Measurements from ENCODE around the gene PPFIA2. TPM values are rescaled to one million over a fixed set of nuclear protein-coding genes. Genes with fewer than 3 reads are reported as not detected.

PPFIA2 gene
- total RNA-seq, 1 donor from 2014 or later = 5.7 TPM

DNA sequence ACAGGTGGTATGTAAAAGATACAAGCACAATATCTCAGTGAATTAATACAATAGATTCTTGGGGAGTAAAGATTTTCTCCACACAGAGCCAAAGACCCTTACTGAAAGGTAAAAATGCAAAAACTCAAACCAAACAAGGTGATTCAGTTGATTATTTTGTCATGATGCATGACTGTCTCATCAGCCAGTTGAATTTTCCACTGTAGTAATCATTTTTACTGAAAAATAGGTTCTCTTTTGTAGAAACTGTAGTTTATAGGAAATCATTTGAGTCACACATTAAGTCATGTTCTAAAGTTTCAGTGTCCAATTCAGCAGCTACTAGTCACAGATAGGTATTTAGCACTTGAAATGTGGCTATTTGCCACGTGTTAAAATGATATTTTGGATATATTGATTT lies 53.6 kb downstream of the PPFIA2 start:
- no peaks in the 10 kb centered on the region for H3K4me1 Mint-ChIP-seq (ENCODE audit: unreplicated experiment)
- no peak overlapping the region for H3K27ac Mint-ChIP-seq
- no peaks in the 10 kb centered on the region for H3K9me3 Mint-ChIP-seq
- TF ChIP-seq, protein P1, sequence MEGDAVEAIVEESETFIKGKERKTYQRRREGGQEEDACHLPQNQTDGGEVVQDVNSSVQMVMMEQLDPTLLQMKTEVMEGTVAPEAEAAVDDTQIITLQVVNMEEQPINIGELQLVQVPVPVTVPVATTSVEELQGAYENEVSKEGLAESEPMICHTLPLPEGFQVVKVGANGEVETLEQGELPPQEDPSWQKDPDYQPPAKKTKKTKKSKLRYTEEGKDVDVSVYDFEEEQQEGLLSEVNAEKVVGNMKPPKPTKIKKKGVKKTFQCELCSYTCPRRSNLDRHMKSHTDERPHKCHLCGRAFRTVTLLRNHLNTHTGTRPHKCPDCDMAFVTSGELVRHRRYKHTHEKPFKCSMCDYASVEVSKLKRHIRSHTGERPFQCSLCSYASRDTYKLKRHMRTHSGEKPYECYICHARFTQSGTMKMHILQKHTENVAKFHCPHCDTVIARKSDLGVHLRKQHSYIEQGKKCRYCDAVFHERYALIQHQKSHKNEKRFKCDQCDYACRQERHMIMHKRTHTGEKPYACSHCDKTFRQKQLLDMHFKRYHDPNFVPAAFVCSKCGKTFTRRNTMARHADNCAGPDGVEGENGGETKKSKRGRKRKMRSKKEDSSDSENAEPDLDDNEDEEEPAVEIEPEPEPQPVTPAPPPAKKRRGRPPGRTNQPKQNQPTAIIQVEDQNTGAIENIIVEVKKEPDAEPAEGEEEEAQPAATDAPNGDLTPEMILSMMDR (conservative IDR thresholded peaks at IDR 0.05) = no peak
- H3K27me3 Mint-ChIP-seq = no peaks in the 10 kb centered on the region
- no peak overlapping the region for H3K4me3 Mint-ChIP-seq
- no peaks in the 10 kb centered on the region for H3K36me3 Mint-ChIP-seq
- no peak for DNase-seq (ENCODE audit: extremely low spot score, unreplicated experiment)

DNA sequence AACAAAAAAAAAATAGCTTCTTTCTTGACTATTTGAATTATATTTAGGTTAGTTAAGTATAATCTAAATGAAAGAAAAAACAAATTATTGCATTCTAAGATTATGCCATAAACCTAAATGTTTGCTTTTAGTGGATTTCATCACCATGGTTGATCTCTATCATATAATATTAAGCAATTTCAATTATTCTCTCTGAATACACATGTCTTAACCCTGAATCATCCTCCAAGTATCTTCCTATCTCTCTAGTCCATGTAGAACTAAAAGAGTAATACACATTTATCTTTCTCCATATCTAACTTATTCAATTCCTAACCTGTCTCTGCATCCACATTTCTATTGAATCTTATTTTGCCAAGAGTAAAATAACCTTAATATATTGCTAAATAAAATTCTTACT lies 59.6 kb downstream of the PPFIA2 start:
- no peak for DNase-seq (ENCODE audit: extremely low spot score, unreplicated experiment)
- no peaks in the 10 kb centered on the region for H3K27me3 Mint-ChIP-seq
- no peaks in the 10 kb centered on the region for H3K9me3 Mint-ChIP-seq
- H3K36me3 Mint-ChIP-seq = no peaks in the 10 kb centered on the region
- H3K4me3 Mint-ChIP-seq = no peak overlapping the region
- H3K4me1 Mint-ChIP-seq (ENCODE audit: unreplicated experiment) = no peaks in the 10 kb centered on the region
- H3K27ac Mint-ChIP-seq = no peak overlapping the region
- TF ChIP-seq, protein P1 (conservative IDR thresholded peaks at IDR 0.05) = no peak

DNA sequence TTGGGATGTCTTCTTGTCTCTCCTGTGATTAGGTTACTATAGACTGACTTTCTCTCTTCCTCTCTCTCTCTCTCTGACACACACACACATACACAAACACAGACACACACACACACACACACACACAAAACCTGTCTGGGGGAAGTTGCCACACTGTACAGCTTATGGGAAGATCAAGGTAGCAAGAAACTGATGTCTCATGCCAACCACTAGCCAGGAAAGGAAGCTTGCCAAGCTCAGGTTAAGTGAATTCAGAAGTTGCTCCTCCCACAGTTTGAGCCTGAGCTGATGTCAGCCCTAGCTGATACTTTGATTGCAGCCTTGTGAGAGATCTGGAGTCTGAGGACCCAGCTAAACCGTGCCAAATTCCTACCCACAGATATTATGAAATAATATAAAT lies 67.1 kb downstream of the PPFIA2 start:
- Mint-ChIP-seq H3K27ac (no peak overlapping the region), H3K27me3 (no peaks in the 10 kb centered on the region), H3K9me3 (no peaks in the 10 kb centered on the region), H3K4me3 (no peak overlapping the region), H3K4me1 (ENCODE audit: unreplicated experiment) (no peaks in the 10 kb centered on the region), H3K36me3 (no peaks in the 10 kb centered on the region)
- DNase-seq (ENCODE audit: extremely low spot score, unreplicated experiment) = no peak
- TF ChIP-seq, protein P1 (conservative IDR thresholded peaks at IDR 0.05) = no peak

DNA sequence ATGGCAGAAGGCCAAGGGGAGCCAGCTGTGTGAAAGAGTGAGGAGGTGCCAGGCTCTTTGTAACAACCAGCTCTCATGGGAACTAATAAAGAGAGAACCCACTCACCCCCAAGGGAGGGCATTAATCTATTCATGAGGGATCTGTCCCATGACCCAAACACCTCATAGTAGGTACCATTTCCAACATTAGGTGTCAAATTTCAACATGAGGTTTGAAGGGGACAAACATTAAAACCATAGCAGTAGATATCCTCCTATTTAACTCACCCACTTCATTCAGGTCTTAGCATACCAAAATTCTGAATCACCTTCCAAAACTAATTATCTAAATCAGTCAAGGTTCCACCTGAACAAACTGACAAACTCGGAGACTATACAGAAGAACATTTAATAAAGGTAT lies 75.3 kb downstream of the PPFIA2 start:
- DNase-seq (ENCODE audit: extremely low spot score, unreplicated experiment) = no peak
- Mint-ChIP-seq H3K27ac (no peak overlapping the region), H3K27me3 (no peaks in the 10 kb centered on the region)

DNA sequence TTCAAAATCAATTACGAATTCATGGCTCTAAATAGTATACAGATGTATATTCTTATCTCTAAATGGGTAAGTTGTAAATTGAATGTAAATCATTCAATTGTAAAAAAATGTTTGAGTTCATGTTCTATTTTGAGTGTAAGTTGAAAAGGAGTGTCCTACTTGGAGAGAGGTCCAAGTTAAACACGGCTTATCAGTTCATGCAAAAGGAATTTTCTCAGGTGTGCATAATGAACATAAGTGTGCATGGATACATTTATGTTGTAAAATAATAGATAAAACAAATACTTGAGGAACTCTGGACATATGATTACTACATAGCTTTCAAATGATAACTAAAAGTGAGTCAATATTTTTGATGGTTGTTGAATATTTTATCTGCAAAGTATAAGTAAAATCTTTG lies 79.5 kb downstream of the PPFIA2 start:
- no peak for DNase-seq (ENCODE audit: extremely low spot score, unreplicated experiment)
- H3K4me1 Mint-ChIP-seq (ENCODE audit: unreplicated experiment) = no peaks in the 10 kb centered on the region
- TF ChIP-seq, protein P1 (conservative IDR thresholded peaks at IDR 0.05) = no peak
- no peaks in the 10 kb centered on the region for H3K9me3 Mint-ChIP-seq
- no peaks in the 10 kb centered on the region for H3K36me3 Mint-ChIP-seq
- no peak overlapping the region for H3K27ac Mint-ChIP-seq
- no peak overlapping the region for H3K4me3 Mint-ChIP-seq
- no peaks in the 10 kb centered on the region for H3K27me3 Mint-ChIP-seq

More for the DNA sequence above, 75.3 kb downstream of the PPFIA2 start:
- H3K9me3 Mint-ChIP-seq = no peaks in the 10 kb centered on the region
- no peak overlapping the region for H3K4me3 Mint-ChIP-seq
- no peaks in the 10 kb centered on the region for H3K36me3 Mint-ChIP-seq
- TF ChIP-seq, protein P1 (conservative IDR thresholded peaks at IDR 0.05) = no peak
- no peaks in the 10 kb centered on the region for H3K4me1 Mint-ChIP-seq (ENCODE audit: unreplicated experiment)

DNA sequence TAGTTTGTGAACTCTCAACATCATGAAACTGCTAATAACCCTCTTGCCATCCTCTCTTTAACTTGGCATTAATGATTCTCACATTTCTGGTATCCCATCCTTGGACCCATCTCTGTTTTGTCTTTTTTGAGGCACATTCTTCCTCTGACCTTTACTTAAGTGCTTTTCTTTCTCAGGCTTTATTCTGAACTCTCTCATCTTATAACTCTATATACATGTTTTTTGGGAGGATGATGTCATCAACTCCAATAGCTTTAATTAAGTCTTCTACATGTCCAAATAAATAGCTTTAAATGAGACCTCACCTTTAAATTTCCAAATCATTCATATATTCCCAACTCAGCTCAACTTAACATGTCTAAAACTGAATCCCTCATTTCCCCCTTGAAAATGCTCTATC lies 88.4 kb downstream of the PPFIA2 start:
- no peak for DNase-seq (ENCODE audit: extremely low spot score, unreplicated experiment)
- TF ChIP-seq, protein P1 (conservative IDR thresholded peaks at IDR 0.05) = no peak
- Mint-ChIP-seq H3K4me1 (ENCODE audit: unreplicated experiment) (no peaks in the 10 kb centered on the region), H3K27ac (no peak overlapping the region), H3K9me3 (no peaks in the 10 kb centered on the region), H3K27me3 (no peaks in the 10 kb centered on the region), H3K36me3 (no peaks in the 10 kb centered on the region), H3K4me3 (no peak overlapping the region)

Measured in type B pancreatic cell (in vitro differentiated cells).